Hepatocyte (in vitro differentiated cells): ENCODE measurements around the gene SPRR2G. TPM values are rescaled to one million over a fixed set of nuclear protein-coding genes. Genes with fewer than 3 reads are reported as not detected.
"Not testable (repeated sequence)": the region's sequence is repeated elsewhere in the genome, so short reads cannot be mapped to it uniquely, and the experiment has no call there.

Source experiments
- DNase-seq: peaks from one replicate; pipeline ENCODE4 v3.0.0-alpha.2; 2016; ENCODE audit warnings: low spot score
- H2AFZ ChIP-seq: fragments of 200-600 bp; sonication (generic); 2 replicates; pipeline ENCODE4 v1.6.0; 2016; ENCODE audit warnings: antibody characterized with exemption, mild to moderate bottlenecking
- H3K27ac ChIP-seq: fragments of 200-600 bp; sonication (generic); 2 replicates; pipeline ENCODE4 v1.5.1; 2016; ENCODE audit warnings: mild to moderate bottlenecking
- H3K27me3 ChIP-seq: fragments of 200-600 bp; sonication (generic); 2 replicates; pipeline ENCODE4 v1.6.1; 2016
- H3K36me3 ChIP-seq: fragments of 200-600 bp; sonication (generic); replicated peaks from 2 replicates; pipeline ENCODE4 v1.5.1; 2016; ENCODE audit warnings: low read depth; ENCODE audit not compliant: insufficient read depth
- H3K4me1 ChIP-seq: fragments of 200-600 bp; sonication (generic); 2 replicates; pipeline ENCODE4 v1.5.1; 2016; ENCODE audit warnings: mild to moderate bottlenecking, moderate library complexity; ENCODE audit not compliant: insufficient read depth
- H3K4me2 ChIP-seq: fragments of 200-600 bp; sonication (generic); 2 replicates; pipeline ENCODE4 v1.6.0; 2016
- H3K4me3 ChIP-seq: fragments of 200-600 bp; sonication (generic); 2 replicates; pipeline ENCODE4 v1.5.1; 2016; ENCODE audit warnings: mild to moderate bottlenecking
- H3K79me2 ChIP-seq: fragments of 200-600 bp; sonication (generic); 2 replicates; pipeline ENCODE4 v1.6.0; 2017; ENCODE audit warnings: mild to moderate bottlenecking
- H3K9me2 ChIP-seq: fragments of 200-600 bp; sonication (generic); replicated peaks from 2 replicates; pipeline ENCODE4 v1.6.0; 2017; ENCODE audit warnings: mild to moderate bottlenecking; ENCODE audit not compliant: insufficient read depth
- H3K9me3 ChIP-seq: fragments of 200-600 bp; sonication (generic); 2 replicates; pipeline ENCODE4 v1.5.1; 2016; ENCODE audit warnings: low read depth, mild to moderate bottlenecking
- H4K20me1 ChIP-seq: fragments of 200-600 bp; sonication (generic); 2 replicates; pipeline ENCODE4 v1.6.0; 2016; ENCODE audit warnings: mild to moderate bottlenecking; ENCODE audit not compliant: insufficient read depth, poor library complexity, severe bottlenecking
- EZH2 ChIP-seq: fragments of 200-600 bp; sonication (generic); IDR thresholded peaks from 2 replicates; pipeline ENCODE4 v1.6.1; 2016; ENCODE audit warnings: antibody characterized with exemption, mild to moderate bottlenecking, borderline replicate concordance
- EZH2phosphoT487 ChIP-seq: fragments of 200-600 bp; sonication (generic); IDR thresholded peaks from one replicate; pipeline ENCODE4 v1.6.1; 2018; ENCODE audit warnings: antibody characterized with exemption, mild to moderate bottlenecking, low read depth, moderate library complexity; ENCODE audit not compliant: unreplicated experiment, severe bottlenecking
- WGBS: methylation state at CpG from one replicate; pipeline ENCODE4 v1.1.6; 2016; ENCODE audit warnings: low lambda C conversion rate; ENCODE audit errors: missing lambda C conversion rate; 5-methylcytosine and 5-hydroxymethylcytosine counted together
- polyA plus RNA-seq: library from polyadenylated mRNA; unstranded; fragments of >200 nt; fragmentation: Nextera tagmentation; extraction: Ambion mirVana; gene quantifications from 2 replicates; pipeline ENCODE4 v1.2.1, GENCODE V29; 2016
- total RNA-seq: library from RNA; depleted of rRNA; stranded (reverse); fragments of >200 nt; gene quantifications from 2 replicates; pipeline ENCODE4 v1.2.3, GENCODE V29; 2014
- TF ChIP-seq, protein P1 (sequence below): fragments of 200-600 bp; sonication (generic); IDR thresholded peaks from 2 replicates; pipeline ENCODE4 v1.5.1; 2016; ENCODE audit warnings: antibody characterized with exemption, mild to moderate bottlenecking; ENCODE audit not compliant: poor library complexity

The SPRR2G gene
- total and polyA plus RNA-seq, 2 experiments from 2014 or later, result not detected

GRCh38 chr1:153192697-153193096 lies 42.0 kb upstream of the SPRR2G start:
- Histone ChIP-seq H2AFZ (no peak overlapping the region), H3K79me2 (no peaks in the 10 kb centered on the region), H3K9me3 (no peaks in the 10 kb centered on the region), H3K4me1 (no peaks in the 10 kb centered on the region), H3K36me3 (no peaks in the 10 kb centered on the region), H3K4me3 (no peak overlapping the region), H3K27me3 (no peaks in the 10 kb centered on the region), H3K4me2 (no peak overlapping the region), H3K9me2 (no peaks in the 10 kb centered on the region), H4K20me1 (no peaks in the 10 kb centered on the region), H3K27ac (no peak overlapping the region)
- 34% methylated on average over 3 of the region's 3 CpGs for WGBS
- DNase-seq, result no peak
- TF ChIP-seq EZH2 (no peak), EZH2phosphoT487 (no peak)
- TF ChIP-seq, protein P1, sequence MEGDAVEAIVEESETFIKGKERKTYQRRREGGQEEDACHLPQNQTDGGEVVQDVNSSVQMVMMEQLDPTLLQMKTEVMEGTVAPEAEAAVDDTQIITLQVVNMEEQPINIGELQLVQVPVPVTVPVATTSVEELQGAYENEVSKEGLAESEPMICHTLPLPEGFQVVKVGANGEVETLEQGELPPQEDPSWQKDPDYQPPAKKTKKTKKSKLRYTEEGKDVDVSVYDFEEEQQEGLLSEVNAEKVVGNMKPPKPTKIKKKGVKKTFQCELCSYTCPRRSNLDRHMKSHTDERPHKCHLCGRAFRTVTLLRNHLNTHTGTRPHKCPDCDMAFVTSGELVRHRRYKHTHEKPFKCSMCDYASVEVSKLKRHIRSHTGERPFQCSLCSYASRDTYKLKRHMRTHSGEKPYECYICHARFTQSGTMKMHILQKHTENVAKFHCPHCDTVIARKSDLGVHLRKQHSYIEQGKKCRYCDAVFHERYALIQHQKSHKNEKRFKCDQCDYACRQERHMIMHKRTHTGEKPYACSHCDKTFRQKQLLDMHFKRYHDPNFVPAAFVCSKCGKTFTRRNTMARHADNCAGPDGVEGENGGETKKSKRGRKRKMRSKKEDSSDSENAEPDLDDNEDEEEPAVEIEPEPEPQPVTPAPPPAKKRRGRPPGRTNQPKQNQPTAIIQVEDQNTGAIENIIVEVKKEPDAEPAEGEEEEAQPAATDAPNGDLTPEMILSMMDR, result peak; percentile 17

DNA sequence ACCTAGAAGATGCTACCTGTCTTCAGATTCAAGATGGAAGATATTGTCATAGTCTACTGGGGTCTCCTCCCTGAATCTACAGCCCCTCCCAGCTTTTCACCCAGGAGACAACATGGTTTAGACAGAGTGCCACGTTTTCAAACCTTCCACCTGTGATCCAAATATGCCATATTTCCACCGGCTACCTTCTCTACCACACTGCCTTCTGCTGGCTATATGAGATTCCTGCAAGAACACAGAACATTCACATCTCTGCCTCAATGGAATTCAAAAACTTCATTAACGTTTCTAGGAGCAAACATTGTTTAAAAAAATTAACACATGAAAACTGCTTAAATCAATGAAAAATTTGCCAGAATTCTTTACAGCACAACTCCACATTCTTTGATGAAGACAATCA lies 39.7 kb upstream of the SPRR2G start:
- TF ChIP-seq, protein P1, result peak; percentile 6
- TF ChIP-seq EZH2, result no peak
- H3K9me2 ChIP-seq, result no peaks in the 10 kb centered on the region
- no peak overlapping the region for H3K4me3 ChIP-seq
- H3K27me3 ChIP-seq, result no peaks in the 10 kb centered on the region
- no peaks in the 10 kb centered on the region for H3K36me3 ChIP-seq
- no peak for DNase-seq
- no peaks in the 10 kb centered on the region for H4K20me1 ChIP-seq
- H3K4me2 ChIP-seq, result no peak overlapping the region
- H3K4me1 ChIP-seq, result no peaks in the 10 kb centered on the region
- H3K9me3 ChIP-seq, result no peaks in the 10 kb centered on the region
- no peaks in the 10 kb centered on the region for H3K79me2 ChIP-seq
- 28% methylated on average over 3 of the region's 3 CpGs for WGBS
- no peak overlapping the region for H3K27ac ChIP-seq
- H2AFZ ChIP-seq, result no peak overlapping the region

DNA sequence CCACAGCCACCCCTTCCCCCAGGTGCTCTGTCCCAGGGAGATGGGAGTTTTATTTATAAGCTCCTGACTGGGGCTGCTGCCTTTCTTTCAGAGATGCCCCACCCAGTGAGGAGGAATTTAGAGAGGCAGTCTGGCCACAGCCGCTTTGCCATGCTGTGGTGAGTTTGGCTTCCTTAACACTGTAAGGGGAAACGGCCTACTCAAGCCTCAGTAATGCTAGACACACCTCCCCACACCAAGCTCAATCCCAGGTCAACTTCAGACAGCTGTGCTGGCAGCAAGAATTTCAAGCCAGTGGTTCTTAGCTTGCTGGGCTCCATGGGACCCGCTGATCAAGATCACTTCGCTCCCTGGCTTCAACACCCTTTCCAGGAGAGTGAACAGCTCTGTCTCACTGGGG lies 37.6 kb upstream of the SPRR2G start:
- not testable (repeated sequence) for H3K9me2 ChIP-seq, H2AFZ ChIP-seq, H3K27me3 ChIP-seq, H3K4me3 ChIP-seq, H3K27ac ChIP-seq, H3K4me1 ChIP-seq, H3K36me3 ChIP-seq, H3K4me2 ChIP-seq, DNase-seq, H3K79me2 ChIP-seq, H3K9me3 ChIP-seq, H4K20me1 ChIP-seq
- 65% methylated on average over 4 of the region's 4 CpGs for WGBS

DNA sequence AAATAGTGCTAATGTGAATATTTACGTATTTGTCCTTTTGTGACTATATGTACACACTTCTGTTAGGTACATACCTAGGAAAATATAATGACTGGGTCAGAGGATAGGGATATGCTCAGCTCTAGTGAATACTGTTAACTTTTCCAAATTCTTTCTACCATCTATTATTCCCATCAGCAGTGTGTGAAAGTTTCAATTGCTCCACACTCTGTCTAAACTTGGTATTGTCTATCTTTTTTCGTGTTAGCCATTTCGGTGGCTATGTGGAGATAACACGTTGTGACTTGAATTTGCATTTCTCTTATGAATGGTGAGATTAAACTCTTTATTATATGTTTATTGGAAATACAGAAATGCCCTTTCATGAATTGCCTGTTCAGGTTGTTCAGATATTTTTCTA lies 29.9 kb upstream of the SPRR2G start:
- Histone ChIP-seq H3K4me3 (no peak overlapping the region), H3K4me2 (no peak overlapping the region), H2AFZ (no peak overlapping the region), H3K36me3 (peaks cover 4% of the 10 kb centered on the region), H3K4me1 (no peaks in the 10 kb centered on the region), H3K79me2 (no peaks in the 10 kb centered on the region), H3K27ac (no peak overlapping the region), H3K9me3 (no peaks in the 10 kb centered on the region), H4K20me1 (no peaks in the 10 kb centered on the region), H3K27me3 (no peaks in the 10 kb centered on the region), H3K9me2 (no peaks in the 10 kb centered on the region)
- 65% methylated on average over 4 of the region's 4 CpGs for WGBS
- TF ChIP-seq, protein P1, result no peak
- TF ChIP-seq EZH2phosphoT487 (no peak), EZH2 (no peak)
- DNase-seq, result no peak
